ENCODE data around the gene ADRA2B.
"Not testable (repeated sequence)": the region's sequence is repeated elsewhere in the genome, so short reads cannot be mapped to it uniquely, and the experiment has no call there.

Gene ADRA2B

GRCh38 chr2:96150007-96150640 is 33.8 kb upstream of the ADRA2B start:
- DNase-seq (ENCODE audit: low read depth), result no peak

- DNase-seq (ENCODE audit: low read depth), result peak; percentile 64
Measured at GRCh38 chr2:96148410-96149217, 32.2 kb upstream of the ADRA2B start.

DNA sequence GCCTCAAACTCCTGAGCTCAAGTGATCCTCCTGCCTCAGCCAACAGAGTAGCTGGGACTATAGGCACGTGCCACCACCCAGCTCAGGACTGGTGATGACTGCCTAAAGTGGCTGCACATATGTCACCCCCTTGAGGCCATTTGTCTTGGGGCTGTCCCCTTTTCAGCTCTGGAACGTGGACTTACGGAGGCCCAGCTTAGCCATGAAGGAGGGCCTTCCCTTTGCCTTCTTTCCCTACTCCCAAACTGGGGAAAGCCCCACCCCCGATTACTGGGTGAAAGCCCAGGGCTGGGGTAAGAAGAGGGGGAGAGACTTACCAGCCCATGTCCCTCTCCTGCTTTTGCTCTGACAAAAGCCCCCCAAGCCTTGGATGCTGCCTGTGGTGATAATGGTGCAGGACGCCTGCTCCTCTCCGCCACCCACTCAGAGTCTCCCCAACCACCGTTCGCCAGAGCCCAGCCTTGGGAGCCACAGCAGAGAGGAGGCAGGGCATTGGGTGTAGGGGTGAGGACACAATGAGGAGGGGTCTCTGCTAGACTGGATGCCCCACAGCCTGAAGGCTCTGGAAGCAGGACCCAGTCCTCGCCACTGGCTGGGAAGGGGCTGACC is 31.3 kb upstream of the ADRA2B start:
- DNase-seq (ENCODE audit: low read depth), result no peak

- no peak for DNase-seq (ENCODE audit: low read depth)
Measured at GRCh38 chr2:96146881-96147592, 30.7 kb upstream of the ADRA2B start.

- no peak for DNase-seq (ENCODE audit: low read depth)
Measured at GRCh38 chr2:96146153-96146880, 29.9 kb upstream of the ADRA2B start.

- no peak for DNase-seq (ENCODE audit: low read depth)
Measured at GRCh38 chr2:96145848-96146152, 29.4 kb upstream of the ADRA2B start.

DNA sequence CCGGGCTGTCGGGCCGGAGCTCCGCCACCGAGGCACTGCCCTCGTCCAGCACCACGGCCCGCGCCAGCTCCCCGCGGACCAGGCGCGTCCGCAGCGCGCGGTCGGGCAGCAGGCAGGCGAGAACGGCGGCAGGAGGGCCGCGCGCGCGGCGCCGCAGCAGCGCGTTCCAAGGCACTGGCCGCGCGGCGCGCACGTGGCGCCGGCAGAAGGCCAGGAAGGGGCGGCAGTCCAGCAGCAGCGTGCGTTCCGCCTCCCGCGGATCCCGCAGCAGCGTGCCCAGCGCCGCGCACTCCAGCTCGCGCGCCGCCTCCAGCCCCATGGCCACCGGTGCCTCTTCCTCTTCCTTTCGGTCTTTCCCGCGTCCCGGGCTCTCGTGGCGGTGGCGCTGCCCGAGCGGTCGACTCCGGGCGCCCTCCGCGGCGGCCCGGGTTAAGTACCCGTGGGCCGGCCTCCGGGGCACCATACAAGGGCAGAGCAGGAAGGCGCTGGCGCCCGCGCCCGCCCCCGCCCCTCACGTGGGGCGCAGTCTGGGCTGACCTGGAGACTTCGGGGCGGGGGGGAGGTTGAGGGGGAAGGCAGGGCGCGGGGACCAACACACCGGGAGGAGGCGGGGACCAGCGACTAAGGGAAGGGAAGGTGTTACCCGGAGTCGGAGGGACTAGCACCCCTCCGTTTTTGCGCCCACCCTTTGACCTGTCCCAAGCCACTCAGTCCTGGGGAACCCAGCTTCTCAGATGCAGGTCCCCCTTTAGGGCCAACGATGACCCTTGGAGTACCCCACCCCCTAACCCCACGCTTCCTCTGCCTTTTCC is 28.9 kb upstream of the ADRA2B start, which contains the start of gene DUSP2:
DUSP2 (minus strand) TSS at position 405 of the 812 bp plus-strand sequence; CDS start at position 319, 86 bp downstream.
- DNase-seq (ENCODE audit: low read depth), result peak; percentile 44

- no peak for DNase-seq (ENCODE audit: low read depth)
Measured at GRCh38 chr2:96144481-96145035, 28.2 kb upstream of the ADRA2B start.

DNA sequence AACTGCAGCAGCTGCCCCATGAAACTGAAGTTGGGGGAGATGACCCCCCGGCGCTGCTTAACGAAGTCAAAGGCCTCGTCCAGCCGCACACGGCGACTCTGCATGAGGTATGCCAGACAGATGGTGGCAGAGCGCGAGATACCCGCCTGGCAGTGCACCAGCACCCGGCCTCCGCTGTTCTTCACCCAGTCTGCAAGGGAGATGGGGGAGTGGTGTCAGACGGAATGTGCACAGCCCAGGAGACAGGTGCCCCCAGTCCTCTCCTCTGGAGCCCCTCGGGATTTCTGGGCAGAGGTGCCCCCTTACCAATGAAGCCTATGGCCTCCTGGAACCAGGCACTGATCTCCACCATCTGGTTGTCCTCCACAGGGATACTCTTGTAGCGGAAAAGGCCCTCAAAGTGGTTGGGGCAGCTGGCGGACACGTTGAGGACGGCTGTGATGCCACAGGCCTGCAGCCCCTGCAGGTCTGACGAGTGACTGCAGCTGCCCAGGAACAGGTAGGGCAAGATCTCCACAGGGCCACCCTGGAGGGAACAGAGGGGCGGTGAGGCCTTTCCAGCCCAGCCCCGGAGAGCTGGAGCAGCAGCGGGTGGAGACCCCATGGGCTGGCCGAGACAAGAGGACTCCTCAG is 27.6 kb upstream of the ADRA2B start:
- DNase-seq (ENCODE audit: low read depth), result no peak

- no peak for DNase-seq (ENCODE audit: low read depth)
Measured at GRCh38 chr2:96143231-96143847, 27.0 kb upstream of the ADRA2B start.

DNA sequence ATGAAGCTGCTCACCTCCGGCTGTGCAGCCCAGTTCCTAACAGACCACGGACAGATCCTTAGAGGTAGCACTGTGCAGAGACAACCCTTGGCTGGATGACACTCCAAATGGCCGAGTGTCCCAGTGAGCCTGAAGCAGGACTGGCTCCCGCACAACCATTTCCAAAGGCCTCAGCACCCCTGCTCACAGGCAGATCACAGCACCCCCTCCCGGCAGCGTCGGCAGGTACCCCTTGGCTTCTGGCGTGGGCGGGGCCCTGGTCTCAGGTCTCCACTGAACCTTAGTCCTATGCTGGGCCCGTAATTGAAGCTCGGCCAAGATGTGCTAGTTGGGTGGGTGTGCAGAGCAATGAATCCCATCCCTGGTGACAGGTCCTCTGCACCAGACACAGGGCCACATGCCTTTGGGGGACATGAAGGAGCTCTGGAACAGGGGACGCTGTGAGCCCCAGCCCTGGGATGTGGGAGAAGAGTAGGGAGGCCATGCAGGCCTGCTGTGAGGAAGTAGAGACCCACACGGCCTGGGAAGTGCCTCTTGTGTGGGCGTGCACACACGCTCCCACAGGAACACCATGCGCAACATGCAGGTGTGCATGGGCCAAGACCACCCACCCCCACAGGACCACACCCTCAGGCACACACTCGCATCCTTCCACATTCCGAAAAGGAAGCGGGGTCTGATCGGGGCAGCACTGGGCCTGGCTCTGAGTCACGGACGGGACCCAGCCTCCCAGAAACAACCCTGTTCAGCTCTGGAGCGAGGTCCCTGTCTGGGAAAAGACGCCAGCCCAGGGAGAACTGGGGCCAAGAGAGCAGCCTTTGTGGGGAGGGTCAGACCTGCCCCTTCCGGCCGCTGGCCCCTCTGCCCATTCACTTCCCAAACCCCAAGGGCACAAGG is 26.1 kb upstream of the ADRA2B start:
- DNase-seq (ENCODE audit: low read depth), result no peak

DNA sequence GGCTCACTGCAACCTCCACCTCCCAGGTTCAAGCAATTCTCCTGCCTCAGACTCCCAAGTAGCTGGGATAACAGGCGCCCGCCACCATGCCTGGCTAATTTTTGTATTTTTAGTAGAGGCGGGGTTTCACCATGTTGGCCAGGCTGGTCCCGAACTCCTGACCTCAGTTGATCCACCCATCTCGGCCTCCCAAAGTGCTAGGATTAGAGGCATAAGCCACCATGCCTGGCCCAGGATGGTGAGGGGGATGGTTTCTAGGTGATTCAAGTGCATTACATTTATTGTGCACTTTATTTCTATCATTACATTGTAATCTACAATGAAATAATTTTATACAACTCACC is 25.2 kb upstream of the ADRA2B start:
- DNase-seq (ENCODE audit: low read depth), result not testable (repeated sequence)

DNA sequence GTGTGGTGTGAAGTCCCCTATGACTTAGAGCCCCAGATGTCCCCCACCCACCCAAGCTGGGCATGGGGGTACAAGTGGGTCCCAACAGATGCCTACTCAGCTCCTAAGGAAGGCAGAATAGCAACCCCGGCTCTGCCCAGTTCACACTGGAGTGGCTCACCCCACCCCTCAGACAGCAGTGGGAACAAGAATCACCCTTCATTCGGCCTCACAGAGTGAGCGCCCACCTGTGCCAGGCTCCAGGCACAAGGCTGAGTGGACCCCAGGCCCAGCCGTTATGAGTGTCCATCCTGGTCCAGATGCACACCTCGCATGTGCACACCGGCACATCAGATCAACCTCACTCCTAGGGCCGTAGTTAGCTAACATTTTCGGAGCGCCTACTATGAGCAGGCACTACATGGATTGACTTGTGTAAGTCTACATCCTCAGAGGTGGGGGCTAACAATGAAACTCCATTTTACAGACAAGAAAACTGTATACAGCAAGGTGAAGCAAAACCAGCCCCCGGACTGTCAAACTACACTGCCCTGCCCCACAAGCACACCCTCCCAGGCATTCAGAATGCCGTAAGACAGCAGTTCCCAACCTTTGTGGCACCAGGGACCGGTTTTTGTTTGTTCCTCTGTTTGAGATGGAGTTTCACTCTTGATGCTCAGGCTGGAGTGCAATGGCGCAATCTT is 24.7 kb upstream of the ADRA2B start:
- no peak for DNase-seq (ENCODE audit: low read depth)

DNA sequence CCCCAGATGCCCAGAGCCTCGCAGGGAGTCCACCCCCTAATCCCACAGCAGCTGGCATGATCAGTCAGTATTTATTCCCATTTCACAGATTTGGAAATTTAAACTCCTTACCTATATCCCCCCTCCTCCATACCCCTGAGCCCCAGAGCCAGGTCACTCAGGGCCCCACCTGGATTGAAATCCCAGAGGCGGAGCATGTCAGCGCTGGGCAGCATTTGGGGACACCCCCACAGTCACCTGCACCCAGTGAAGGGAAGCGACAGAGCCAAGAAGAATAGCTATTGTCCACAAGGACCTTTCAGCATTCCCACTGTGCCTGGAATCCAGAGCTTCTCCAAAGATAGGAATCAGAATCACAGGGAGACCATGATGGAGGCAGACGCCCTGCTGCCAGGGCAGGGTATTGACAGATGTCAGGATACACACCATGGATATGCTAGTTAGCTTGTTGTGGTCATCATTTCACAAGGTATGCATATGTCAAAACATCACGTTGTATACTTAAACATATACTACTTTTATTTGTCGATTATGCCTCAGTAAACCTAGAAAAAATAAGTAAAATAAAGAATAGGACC is 22.9 kb upstream of the ADRA2B start:
- DNase-seq (ENCODE audit: low read depth), result no peak

DNA sequence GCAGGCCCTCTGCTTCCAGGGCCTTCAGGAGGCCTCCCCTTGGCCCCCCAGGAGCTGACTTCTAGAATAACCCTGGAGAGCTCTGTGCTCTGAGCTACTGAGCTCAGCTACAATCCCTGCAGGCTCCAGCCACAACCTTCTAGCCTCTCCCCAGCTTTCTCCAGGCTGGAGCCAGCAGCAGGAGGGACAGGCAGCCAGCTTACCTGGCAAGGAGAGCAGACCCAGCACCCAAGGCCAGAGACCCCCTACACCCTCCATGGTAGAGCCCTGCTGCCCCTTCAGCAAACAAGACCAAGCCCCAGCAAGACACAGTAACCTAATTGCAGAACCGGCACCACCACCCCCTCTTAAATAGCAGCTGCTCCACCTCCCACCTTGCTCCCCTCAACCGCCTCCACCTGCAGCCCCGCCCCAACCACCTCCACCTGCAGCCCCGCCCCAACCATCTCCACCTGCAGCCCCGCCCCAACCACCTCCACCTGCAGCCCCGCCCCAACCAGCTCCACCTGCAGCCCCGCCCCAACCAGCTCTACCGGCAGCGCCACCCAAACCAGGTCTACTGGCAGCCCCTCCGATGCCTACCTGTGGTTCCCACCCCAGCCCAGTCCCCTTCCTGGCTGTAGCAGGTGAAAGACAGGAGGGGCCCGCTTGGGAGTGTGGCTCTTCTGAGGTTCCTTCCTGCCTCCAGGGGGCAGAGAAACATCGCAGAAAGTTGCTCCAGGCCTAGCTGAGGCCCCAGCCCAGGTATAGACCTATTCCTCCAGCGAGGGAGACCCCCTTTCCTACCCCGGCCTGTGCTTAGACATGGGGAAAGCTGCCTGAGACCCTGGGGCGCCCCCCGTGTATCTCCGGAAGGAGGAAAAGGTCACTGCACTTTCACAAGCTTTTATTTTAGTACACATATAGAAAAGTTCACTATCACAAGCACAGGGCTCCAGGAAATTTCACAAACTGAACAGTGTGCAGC is 22.1 kb upstream of the ADRA2B start, which contains the start of gene ASTL:
ASTL (minus strand) TSS at position 324 of the 967 bp plus-strand sequence; CDS start at position 258, 66 bp downstream.
- peak; percentile 13 for DNase-seq (ENCODE audit: low read depth)
